ENCODE data around the gene ZNF385C.

- TF ChIP-seq EZH2 (IDR thresholded peaks at IDR 0.05; ENCODE audit: borderline replicate concordance, low read length) (no peak), CTCF (conservative IDR thresholded peaks at IDR 0.05 in 1 of 2, IDR thresholded peaks at IDR 0.05 in 1 of 2; ENCODE audit: extremely low read depth in 1 of 2, insufficient read depth in 1 of 2, low read depth in 1 of 2, low read length in 2 of 2) (no peak)
Observed at GRCh38 chr17:42059815-42060214, 38.5 kb downstream of the ZNF385C start.

All from mammary epithelial cell (primary cell).